Vagina (tissue), 2 donors: Measurements from ENCODE around the gene KAZN. TPM values are rescaled to one million over a fixed set of nuclear protein-coding genes. Genes with fewer than 3 reads are reported as not detected.

Experiments used
- DNase-seq, 2 donors: peaks; one replicate each; pipeline ENCODE4 v3.0.0-alpha.2; 2017; ENCODE audit errors: extremely low spot score in 2 of 2
- H3K27ac ChIP-seq: fragments of 200-600 bp; sonication (generic); one replicate; pipeline ENCODE4 v1.5.1; 2019
- H3K27me3 ChIP-seq: fragments of 200-600 bp; sonication (generic); one replicate; pipeline ENCODE4 v1.5.1; 2019
- H3K36me3 ChIP-seq, 2 donors: fragments of 200-600 bp; sonication (generic); one replicate each; pipeline ENCODE4 v1.5.1; 2017 to 2019
- H3K4me1 ChIP-seq: fragments of 200-600 bp; sonication (generic); one replicate; pipeline ENCODE4 v1.5.1; 2019
- H3K4me3 ChIP-seq, 2 donors: fragments of 200-600 bp; sonication (generic); 1 replicate in 1 of 2; 2 replicates in 1 of 2; pipeline ENCODE4 v1.5.1; 2016 to 2019
- H3K9me3 ChIP-seq: fragments of 200-600 bp; sonication (generic); one replicate; pipeline ENCODE4 v1.5.1; 2019
- POLR2A ChIP-seq, 2 donors: fragments of 450-650 bp; IDR thresholded peaks; one replicate each; pipeline ENCODE4 v1.6.1; 2017; ENCODE audit warnings: antibody characterized with exemption in 2 of 2, mild to moderate bottlenecking in 2 of 2, moderate library complexity in 2 of 2
- POLR2AphosphoS5 ChIP-seq, 2 donors: sonication (generic); formaldehyde crosslinking; IDR thresholded peaks; one replicate each; pipeline ENCODE4 v1.9.0; 2017; ENCODE audit warnings: antibody characterized with exemption in 2 of 2, mild to moderate bottlenecking in 2 of 2, low read depth in 1 of 2; ENCODE audit not compliant: insufficient read depth in 1 of 2
- intact Hi-C: fragments of 100-400 bp; cut with DNase I; formaldehyde crosslinking; loops from one replicate; pipeline ENCODE4 v1.15.1; 2023
- total RNA-seq: library from RNA; depleted of rRNA; stranded (reverse); fragments of >200 nt; gene quantifications from one replicate; pipeline ENCODE4 v1.2.3, GENCODE V29; 2016
- TF ChIP-seq, protein P1 (sequence below), 3 experiments: fragments of 450-650 bp in 2 of 3; fragments of 200-600 bp in 1 of 3; sonication (generic) in 1 of 3; IDR thresholded peaks; one replicate each; pipeline ENCODE4 v1.5.1; 2017 to 2019; ENCODE audit warnings: antibody characterized with exemption in 3 of 3, mild to moderate bottlenecking in 2 of 3, moderate library complexity in 2 of 3

KAZN gene
- total RNA-seq, 1 donor from 2014 or later = 29.5 TPM

GRCh38 chr1:14932034-14932638 lies 333.7 kb downstream of the KAZN start:
- intact Hi-C loops = no loop called here
- Histone ChIP-seq H3K4me3 (no peak overlapping the region), H3K4me1 (peaks cover 44% of the 10 kb centered on the region), H3K27ac (no peak overlapping the region), H3K9me3 (no peaks in the 10 kb centered on the region), H3K36me3 (no peaks in the 10 kb centered on the region), H3K27me3 (no peaks in the 10 kb centered on the region)
- TF ChIP-seq, protein P1, sequence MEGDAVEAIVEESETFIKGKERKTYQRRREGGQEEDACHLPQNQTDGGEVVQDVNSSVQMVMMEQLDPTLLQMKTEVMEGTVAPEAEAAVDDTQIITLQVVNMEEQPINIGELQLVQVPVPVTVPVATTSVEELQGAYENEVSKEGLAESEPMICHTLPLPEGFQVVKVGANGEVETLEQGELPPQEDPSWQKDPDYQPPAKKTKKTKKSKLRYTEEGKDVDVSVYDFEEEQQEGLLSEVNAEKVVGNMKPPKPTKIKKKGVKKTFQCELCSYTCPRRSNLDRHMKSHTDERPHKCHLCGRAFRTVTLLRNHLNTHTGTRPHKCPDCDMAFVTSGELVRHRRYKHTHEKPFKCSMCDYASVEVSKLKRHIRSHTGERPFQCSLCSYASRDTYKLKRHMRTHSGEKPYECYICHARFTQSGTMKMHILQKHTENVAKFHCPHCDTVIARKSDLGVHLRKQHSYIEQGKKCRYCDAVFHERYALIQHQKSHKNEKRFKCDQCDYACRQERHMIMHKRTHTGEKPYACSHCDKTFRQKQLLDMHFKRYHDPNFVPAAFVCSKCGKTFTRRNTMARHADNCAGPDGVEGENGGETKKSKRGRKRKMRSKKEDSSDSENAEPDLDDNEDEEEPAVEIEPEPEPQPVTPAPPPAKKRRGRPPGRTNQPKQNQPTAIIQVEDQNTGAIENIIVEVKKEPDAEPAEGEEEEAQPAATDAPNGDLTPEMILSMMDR (IDR thresholded peaks at IDR 0.05) = no peak
- TF ChIP-seq POLR2A (IDR thresholded peaks at IDR 0.05) = no peak
- no peak for TF ChIP-seq POLR2AphosphoS5 (IDR thresholded peaks at IDR 0.05; ENCODE audit: insufficient read depth in 1 of 2, low read depth in 1 of 2)
- DNase-seq = no peak

- Histone ChIP-seq H3K4me1 (peaks cover 31% of the 10 kb centered on the region), H3K4me3 (no peak overlapping the region), H3K36me3 (no peaks in the 10 kb centered on the region), H3K9me3 (no peaks in the 10 kb centered on the region), H3K27ac (no peak overlapping the region), H3K27me3 (no peaks in the 10 kb centered on the region)
- TF ChIP-seq POLR2A (IDR thresholded peaks at IDR 0.05) = no peak
- no peak for TF ChIP-seq POLR2AphosphoS5 (IDR thresholded peaks at IDR 0.05; ENCODE audit: insufficient read depth in 1 of 2, low read depth in 1 of 2)
- TF ChIP-seq, protein P1 (IDR thresholded peaks at IDR 0.05) = no peak
- intact Hi-C loops = no loop called here
- DNase-seq = no peak
Observed at GRCh38 chr1:14934867-14935266, 336.4 kb downstream of the KAZN start.

- Histone ChIP-seq H3K4me1 (peaks cover 26% of the 10 kb centered on the region), H3K27ac (no peak overlapping the region), H3K4me3 (no peak overlapping the region), H3K27me3 (no peaks in the 10 kb centered on the region), H3K9me3 (no peaks in the 10 kb centered on the region), H3K36me3 (no peaks in the 10 kb centered on the region)
- intact Hi-C loops = no loop called here
- TF ChIP-seq, protein P1 (IDR thresholded peaks at IDR 0.05) = no peak
- TF ChIP-seq POLR2AphosphoS5 (IDR thresholded peaks at IDR 0.05; ENCODE audit: insufficient read depth in 1 of 2, low read depth in 1 of 2) (no peak), POLR2A (IDR thresholded peaks at IDR 0.05) (no peak)
- no peak for DNase-seq
Observed at GRCh38 chr1:14936815-14937214, 338.3 kb downstream of the KAZN start.

DNA sequence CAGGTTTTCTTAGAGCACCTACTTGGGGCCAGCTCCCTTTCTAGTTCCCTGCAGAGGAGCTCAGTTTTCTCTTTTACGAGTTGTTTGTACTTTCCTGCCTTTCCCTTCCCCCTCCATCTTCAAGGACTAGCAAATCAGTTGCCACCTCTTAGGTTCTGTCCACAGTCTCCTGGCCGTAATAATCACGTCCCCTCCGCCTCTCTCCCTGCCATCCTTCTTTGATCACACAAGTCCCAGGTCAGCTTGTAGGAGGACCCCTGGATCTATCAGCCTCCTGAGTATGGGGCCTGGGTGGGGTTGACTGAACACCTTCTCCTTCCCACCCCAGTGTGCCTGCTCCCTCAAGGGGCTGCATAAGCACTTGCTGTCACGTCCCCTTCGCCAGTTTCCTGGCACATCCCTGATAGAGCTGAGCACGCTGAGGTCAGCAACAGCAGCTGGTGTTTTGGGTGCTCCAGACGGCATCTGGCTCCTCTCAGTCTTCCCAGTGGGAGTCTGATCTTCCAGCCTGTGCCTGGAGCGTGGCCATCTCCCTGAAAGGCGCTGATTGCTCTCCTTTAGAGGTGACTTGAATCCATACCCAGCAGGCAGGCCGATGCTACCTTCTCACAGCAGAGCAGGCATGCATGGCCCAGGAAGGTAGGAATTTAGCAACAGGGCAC lies 338.9 kb downstream of the KAZN start:
- intact Hi-C loops = no loop called here
- Histone ChIP-seq H3K9me3 (no peaks in the 10 kb centered on the region), H3K36me3 (no peaks in the 10 kb centered on the region), H3K4me3 (no peak overlapping the region), H3K27me3 (no peaks in the 10 kb centered on the region), H3K4me1 (peaks cover 27% of the 10 kb centered on the region), H3K27ac (no peak overlapping the region)
- TF ChIP-seq, protein P1 (IDR thresholded peaks at IDR 0.05) = no peak
- TF ChIP-seq POLR2A (IDR thresholded peaks at IDR 0.05) (no peak), POLR2AphosphoS5 (IDR thresholded peaks at IDR 0.05; ENCODE audit: insufficient read depth in 1 of 2, low read depth in 1 of 2) (no peak)
- no peak for DNase-seq
